ENCODE results near the gene MRFAP1L1.
"Not testable (repeated sequence)": the region's sequence is repeated elsewhere in the genome, so short reads cannot be mapped to it uniquely, and the experiment has no call there.

The MRFAP1L1 gene

GRCh38 chr4:6686104-6686787 lies 23.4 kb downstream of the MRFAP1L1 start:
- DNase-seq, result no peak

- no peak for DNase-seq
These were observed 25.0 kb downstream of the MRFAP1L1 start for GRCh38 chr4:6684656-6685055.

- DNase-seq, result no peak
These were observed 26.6 kb downstream of the MRFAP1L1 start for GRCh38 chr4:6682862-6683590.

- DNase-seq, result no peak
These were observed 28.5 kb downstream of the MRFAP1L1 start for GRCh38 chr4:6681191-6681590.

GRCh38 chr4:6680372-6681034 lies 29.2 kb downstream of the MRFAP1L1 start:
- no peak for DNase-seq

- no peak for DNase-seq
These were observed 32.7 kb downstream of the MRFAP1L1 start for GRCh38 chr4:6676722-6677558.

- peak; percentile 39 for DNase-seq
These were observed 35.0 kb downstream of the MRFAP1L1 start for GRCh38 chr4:6674500-6675149.

GRCh38 chr4:6673660-6674499 lies 35.8 kb downstream of the MRFAP1L1 start:
- peak; percentile 96 for DNase-seq

GRCh38 chr4:6673191-6673659 lies 36.4 kb downstream of the MRFAP1L1 start:
- DNase-seq, result peak; percentile 49

- not testable (repeated sequence) for DNase-seq
These were observed 37.0 kb downstream of the MRFAP1L1 start for GRCh38 chr4:6672541-6673190.

- DNase-seq, result no peak
These were observed 37.5 kb downstream of the MRFAP1L1 start for GRCh38 chr4:6672131-6672530.

- DNase-seq, result no peak
These were observed 38.0 kb downstream of the MRFAP1L1 start for GRCh38 chr4:6671648-6672047.

- peak; percentile 49 for DNase-seq
These were observed 41.3 kb downstream of the MRFAP1L1 start for GRCh38 chr4:6668391-6668790.

GRCh38 chr4:6665320-6665654 lies 44.4 kb downstream of the MRFAP1L1 start:
- DNase-seq, result no peak

- DNase-seq, result no peak
These were observed 45.9 kb downstream of the MRFAP1L1 start for GRCh38 chr4:6663596-6664393.

GRCh38 chr4:6662591-6662990 lies 47.1 kb downstream of the MRFAP1L1 start:
- DNase-seq, result no peak

- no peak for DNase-seq
These were observed 49.2 kb downstream of the MRFAP1L1 start for GRCh38 chr4:6660430-6660829.

GRCh38 chr4:6659897-6660296 lies 49.8 kb downstream of the MRFAP1L1 start:
- no peak for DNase-seq

GRCh38 chr4:6658597-6659075 lies 51.0 kb downstream of the MRFAP1L1 start:
- DNase-seq, result peak; percentile 41

GRCh38 chr4:6658209-6658595 lies 51.5 kb downstream of the MRFAP1L1 start:
- no peak for DNase-seq

Data from fibroblast of skin of right biceps (primary cell).